Small intestine (tissue), 7 donors: Measurements from ENCODE around the gene ZBTB16. TPM values are rescaled to one million over a fixed set of nuclear protein-coding genes. Genes with fewer than 3 reads are reported as not detected.

ENCODE experiments used
- DNase-seq, 2 donors: peaks; one replicate each; pipeline versions ENCODE4 v3.0.0 to v3.0.0-alpha.2; 2013
- FAIRE-seq: peaks from 2 replicates; lab custom pipeline; 2012; peaks lifted over from hg19 to GRCh38; lab: Jason Lieb, UNC
- H3K27ac ChIP-seq, 3 donors: one replicate each; pipeline ENCODE4 v1.5.1; 2013; ENCODE audit warnings: low read length in 2 of 3, mild to moderate bottlenecking in 2 of 3, control low read depth in 1 of 3, inconsistent platforms in 1 of 3, low read depth in 1 of 3, moderate library complexity in 1 of 3
- H3K27me3 ChIP-seq, 3 donors: one replicate each; pipeline ENCODE4 v1.6.1; 2013; ENCODE audit warnings: low read length in 3 of 3, inconsistent platforms in 1 of 3; ENCODE audit not compliant: control insufficient read depth in 3 of 3, insufficient read depth in 3 of 3
- H3K36me3 ChIP-seq, 3 donors: one replicate each; pipeline ENCODE4 v1.6.1; 2013; ENCODE audit warnings: low read length in 3 of 3, inconsistent platforms in 1 of 3, low read depth in 1 of 3, mild to moderate bottlenecking in 1 of 3, moderate library complexity in 1 of 3; ENCODE audit not compliant: control insufficient read depth in 3 of 3, insufficient read depth in 2 of 3
- H3K4me1 ChIP-seq, 3 donors: one replicate each; pipeline ENCODE4 v1.6.1; 2013; ENCODE audit warnings: low read length in 2 of 3, inconsistent platforms in 1 of 3, low read depth in 1 of 3, mild to moderate bottlenecking in 1 of 3, moderate library complexity in 1 of 3; ENCODE audit not compliant: control insufficient read depth in 3 of 3, insufficient read depth in 2 of 3
- H3K4me3 ChIP-seq, 3 donors: one replicate each; pipeline ENCODE4 v1.5.1; 2013; ENCODE audit warnings: low read length in 3 of 3, control low read depth in 1 of 3, inconsistent platforms in 1 of 3, low read depth in 1 of 3, mild to moderate bottlenecking in 1 of 3, moderate library complexity in 1 of 3
- H3K9me3 ChIP-seq, 2 donors: one replicate each; pipeline ENCODE4 v1.6.1; 2013; ENCODE audit warnings: low read depth in 1 of 2, low read length in 1 of 2; ENCODE audit not compliant: control insufficient read depth in 2 of 2, insufficient read depth in 1 of 2
- WGBS, 3 donors: extraction: QIAGEN DNeasy Blood & Tissue Kit; methylation state at CpG; one replicate each; pipeline ENCODE4 v1.1.7; 2013; 5-methylcytosine and 5-hydroxymethylcytosine counted together
- polyA plus RNA-seq, 4 donors: library from polyadenylated mRNA; stranded (reverse) in 3 of 4; unstranded in 1 of 4; fragments of 200-250 nt in 3 of 4; fragments of 120-200 nt in 1 of 4; gene quantifications; one replicate each; pipeline versions ENCODE4 v1.2.1 to v1.2.3, GENCODE V29; 2013
- donor health status: healthy with polysubstance abuse.
- donor health status: control.
- donor health status: control.
- donor health status: Bipolar disorder and iron deficiency.
- donor health status: healthy.

Gene ZBTB16
- polyA plus RNA-seq, 4 donors = 1.5 to 32.4 (median 17.4) TPM

GRCh38 chr11:114110952-114111947 lies 51.7 kb downstream of the ZBTB16 start:
- H3K4me1 ChIP-seq = peaks cover 0 to 10% (median 7%) of the 10 kb centered on the region in 3 donors
- no peaks in the 10 kb centered on the region for H3K36me3 ChIP-seq
- DNase-seq (peak in 1 of 2 donors; percentile 19), FAIRE-seq (no peak)
- no peak overlapping the region for H3K4me3 ChIP-seq
- no peaks in the 10 kb centered on the region for H3K9me3 ChIP-seq
- H3K27me3 ChIP-seq = peaks cover 0 to 3% (median 0%) of the 10 kb centered on the region in 3 donors
- 40 to 46% (median 45%) methylated on average over 12 of the region's 12 CpGs for WGBS, 3 donors
- peak overlapping the region in 1 of 3 donors; percentile 14 for H3K27ac ChIP-seq

- H3K4me3 ChIP-seq = no peak overlapping the region
- 73 to 86% (median 79%) methylated on average over 14 of the region's 14 CpGs for WGBS, 3 donors
- DNase-seq (no peak), FAIRE-seq (no peak)
- H3K27me3 ChIP-seq = no peaks in the 10 kb centered on the region
- peaks cover 0 to 9% (median 2%) of the 10 kb centered on the region in 3 donors for H3K4me1 ChIP-seq
- no peaks in the 10 kb centered on the region for H3K36me3 ChIP-seq
- no peaks in the 10 kb centered on the region for H3K9me3 ChIP-seq
- H3K27ac ChIP-seq = no peak overlapping the region
These were observed 56.0 kb downstream of the ZBTB16 start for GRCh38 chr11:114115451-114115928.

DNA sequence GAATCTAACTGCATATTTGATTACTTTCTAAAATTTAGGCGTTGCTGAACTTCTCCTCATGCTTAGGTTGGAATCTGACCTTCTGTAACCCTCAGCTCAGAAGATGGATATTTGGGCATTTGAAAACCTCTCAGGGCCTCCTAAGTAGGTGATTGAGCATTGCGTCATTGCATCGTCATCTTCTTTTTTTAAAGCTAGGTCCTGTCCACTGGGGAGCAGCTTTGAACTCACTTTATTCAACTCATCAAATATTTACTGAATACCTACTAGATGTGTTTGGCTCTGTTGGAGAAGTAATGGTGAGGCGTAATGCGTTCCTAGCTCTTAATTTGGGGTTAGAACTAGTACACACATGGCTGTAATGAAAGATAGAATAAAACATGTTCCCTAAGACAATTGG lies 56.8 kb downstream of the ZBTB16 start:
- Histone ChIP-seq H3K9me3 (no peaks in the 10 kb centered on the region), H3K4me3 (no peak overlapping the region), H3K27me3 (no peaks in the 10 kb centered on the region), H3K4me1 (peaks cover 0 to 9% (median 4%) of the 10 kb centered on the region in 3 donors), H3K36me3 (no peaks in the 10 kb centered on the region), H3K27ac (no peak overlapping the region)
- DNase-seq (no peak), FAIRE-seq (no peak)
- 87 to 91% (median 90%) methylated on average over 5 of the region's 5 CpGs for WGBS, 3 donors

GRCh38 chr11:114116800-114117199 lies 57.3 kb downstream of the ZBTB16 start:
- no peaks in the 10 kb centered on the region for H3K36me3 ChIP-seq
- H3K27me3 ChIP-seq = no peaks in the 10 kb centered on the region
- peaks cover 0 to 9% (median 6%) of the 10 kb centered on the region in 3 donors for H3K4me1 ChIP-seq
- 37 to 70% (median 50%) methylated on average over 3 of the region's 3 CpGs for WGBS, 3 donors
- H3K27ac ChIP-seq = no peak overlapping the region
- peak; percentile 32 to 76 for DNase-seq
- FAIRE-seq = no peak
- no peaks in the 10 kb centered on the region for H3K9me3 ChIP-seq
- no peak overlapping the region for H3K4me3 ChIP-seq

DNA sequence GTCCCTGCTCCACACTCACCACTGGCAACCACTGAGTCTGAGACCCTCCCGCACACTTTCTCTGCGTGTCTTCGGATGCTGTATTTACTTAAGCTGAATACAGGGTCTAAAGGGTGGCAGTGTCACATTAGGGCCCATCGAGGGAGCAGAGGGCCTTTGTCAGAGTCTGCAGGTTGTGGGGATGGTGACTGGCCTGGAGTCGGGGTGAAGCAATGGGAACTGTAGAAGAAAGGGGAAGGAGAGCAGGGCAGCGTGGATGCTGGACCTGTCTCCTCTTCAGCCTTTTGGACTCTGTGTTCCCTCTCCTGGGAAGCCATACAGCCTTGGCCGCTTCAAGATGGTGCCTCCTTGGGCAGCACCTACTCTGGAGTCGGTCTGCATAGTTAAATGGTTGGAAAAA lies 61.1 kb downstream of the ZBTB16 start:
- no peak for DNase-seq

GRCh38 chr11:114121138-114121537 lies 61.6 kb downstream of the ZBTB16 start:
- no peaks in the 10 kb centered on the region for H3K36me3 ChIP-seq
- DNase-seq (no peak), FAIRE-seq (no peak)
- 93 to 99% (median 96%) methylated on average over 6 of the region's 6 CpGs for WGBS, 3 donors
- H3K9me3 ChIP-seq = no peaks in the 10 kb centered on the region
- H3K27me3 ChIP-seq = no peaks in the 10 kb centered on the region
- no peak overlapping the region for H3K4me3 ChIP-seq
- H3K27ac ChIP-seq = no peak overlapping the region
- H3K4me1 ChIP-seq = peaks cover 0 to 11% (median 3%) of the 10 kb centered on the region in 3 donors

More for the DNA sequence above, 61.1 kb downstream of the ZBTB16 start:
- no peaks in the 10 kb centered on the region for H3K27me3 ChIP-seq
- no peak overlapping the region for H3K27ac ChIP-seq
- no peak for FAIRE-seq
- no peaks in the 10 kb centered on the region for H3K9me3 ChIP-seq
- WGBS, 3 donors = 90 to 94% (median 93%) methylated on average over 8 of the region's 8 CpGs
- H3K4me3 ChIP-seq = no peak overlapping the region
- H3K4me1 ChIP-seq = peaks cover 0 to 11% (median 8%) of the 10 kb centered on the region in 3 donors
- H3K36me3 ChIP-seq = no peaks in the 10 kb centered on the region

GRCh38 chr11:114121804-114122504 lies 62.4 kb downstream of the ZBTB16 start:
- H3K27ac ChIP-seq = no peak overlapping the region
- no peaks in the 10 kb centered on the region for H3K36me3 ChIP-seq
- no peaks in the 10 kb centered on the region for H3K27me3 ChIP-seq
- DNase-seq (peak in 1 of 2 donors; percentile 47), FAIRE-seq (no peak)
- no peaks in the 10 kb centered on the region for H3K9me3 ChIP-seq
- no peak overlapping the region for H3K4me3 ChIP-seq
- peaks cover 0 to 11% (median 0%) of the 10 kb centered on the region in 3 donors for H3K4me1 ChIP-seq
- WGBS, 3 donors = 76 to 84% (median 76%) methylated on average over 6 of the region's 6 CpGs

- no peak for DNase-seq
- 81 to 96% (median 85%) methylated on average over 4 of the region's 4 CpGs for WGBS, 3 donors
- H3K4me3 ChIP-seq = no peak overlapping the region
- FAIRE-seq = no peak
- H3K27ac ChIP-seq = no peak overlapping the region
- H3K9me3 ChIP-seq = no peaks in the 10 kb centered on the region
- no peaks in the 10 kb centered on the region for H3K27me3 ChIP-seq
- peaks cover 0 to 11% (median 0%) of the 10 kb centered on the region in 3 donors for H3K4me1 ChIP-seq
- no peaks in the 10 kb centered on the region for H3K36me3 ChIP-seq
These were observed 63.2 kb downstream of the ZBTB16 start for GRCh38 chr11:114122686-114123085.
